HG03045 (cell line): ENCODE measurements around the gene TYW3.

Experiments
- ATAC-seq: cut with Tn5 transposase; IDR thresholded peaks from one replicate; pipeline ENCODE4 v1.9.1; 2021; ENCODE audit warnings: mild to moderate bottlenecking, moderate library complexity; ENCODE audit not compliant: unreplicated experiment

The TYW3 gene

GRCh38 chr1:74780594-74780993, 47.6 kb downstream of the TYW3 start:
- ATAC-seq = no peak

- ATAC-seq = no peak
Measured at GRCh38 chr1:74785944-74786343, 53.0 kb downstream of the TYW3 start.

- ATAC-seq = no peak
Measured at GRCh38 chr1:74790453-74790852, 57.5 kb downstream of the TYW3 start.

GRCh38 chr1:74791491-74791890, 58.5 kb downstream of the TYW3 start:
- no peak for ATAC-seq

GRCh38 chr1:74799119-74799657, 66.2 kb downstream of the TYW3 start:
- no peak for ATAC-seq

GRCh38 chr1:74811436-74812179, 78.7 kb downstream of the TYW3 start:
- peak; percentile 81 for ATAC-seq

DNA sequence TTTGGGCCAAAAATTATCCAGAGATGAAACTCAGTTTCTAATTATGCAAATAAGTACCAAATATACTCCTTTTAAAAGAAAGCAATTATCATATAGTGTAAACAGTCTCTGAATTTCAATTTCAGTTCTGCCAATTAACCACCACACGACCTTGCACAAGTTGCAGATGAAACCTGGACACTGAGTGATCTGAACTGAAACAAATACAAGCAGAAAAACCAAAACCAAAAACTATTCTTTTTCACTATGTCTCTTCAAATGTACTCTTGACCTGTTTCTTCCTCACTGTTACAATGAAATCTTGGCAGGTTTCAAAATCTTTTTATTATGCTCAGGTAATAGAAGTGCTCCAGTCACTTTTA, 79.2 kb downstream of the TYW3 start:
- peak; percentile 94 for ATAC-seq
